GM12878 (cell line): ENCODE data around the gene DGAT2. TPM values are rescaled to one million over a fixed set of nuclear protein-coding genes. Genes with fewer than 3 reads are reported as not detected.

Experiments used
- ATF3 ChIP-seq: IDR thresholded peaks from 2 replicates; pipeline ENCODE4 v1.6.1; 2011; ENCODE audit warnings: low read depth, mild to moderate bottlenecking, low read length, moderate library complexity, borderline replicate concordance; ENCODE audit errors: extremely low read depth
- BRCA1 ChIP-seq: IDR thresholded peaks from 2 replicates; pipeline ENCODE4 v1.6.1; 2011; ENCODE audit warnings: low read depth, low read length, improper control_type of control experiment
- CHD2 ChIP-seq: IDR thresholded peaks from 2 replicates; pipeline ENCODE4 v1.6.1; 2011; ENCODE audit warnings: low read depth, low read length, improper control_type of control experiment, borderline replicate concordance
- ETV6 ChIP-seq, 2 experiments: fragments of 450-650 bp in 1 of 2; IDR thresholded peaks in 1 of 2; conservative IDR thresholded peaks in 1 of 2; 2 replicates each; pipeline ENCODE4 v1.6.1; 2014; ENCODE audit warnings: antibody characterized with exemption in 1 of 2, borderline replicate concordance in 1 of 2, low read depth in 1 of 2, mild to moderate bottlenecking in 1 of 2, moderate library complexity in 1 of 2
- IKZF1 ChIP-seq: fragments of 450-650 bp; conservative IDR thresholded peaks from 2 replicates; pipeline ENCODE4 v1.6.1; 2017; ENCODE audit warnings: antibody characterized with exemption, mild to moderate bottlenecking
- JUND ChIP-seq: IDR thresholded peaks from 2 replicates; pipeline ENCODE4 v1.6.1; 2012; ENCODE audit warnings: low read depth, mild to moderate bottlenecking, low read length, improper control_type of control experiment, moderate library complexity
- KAT2A ChIP-seq: conservative IDR thresholded peaks from 2 replicates; pipeline ENCODE4 v1.6.1; 2011; ENCODE audit warnings: low read depth, low read length; ENCODE audit not compliant: control insufficient read depth
- MEF2A ChIP-seq: IDR thresholded peaks from 2 replicates; pipeline ENCODE4 v1.6.1; 2011; ENCODE audit warnings: low read depth, mild to moderate bottlenecking, low read length, moderate library complexity; ENCODE audit not compliant: insufficient read depth
- NFIC ChIP-seq: IDR thresholded peaks from 2 replicates; pipeline ENCODE4 v1.6.1; 2012; ENCODE audit warnings: low read depth, mild to moderate bottlenecking, inconsistent platforms, low read length, moderate library complexity
- NFXL1 ChIP-seq: fragments of 450-650 bp; IDR thresholded peaks from 2 replicates; pipeline ENCODE4 v1.6.1; 2017; ENCODE audit warnings: antibody characterized with exemption, mild to moderate bottlenecking, borderline replicate concordance
- POU2F2 ChIP-seq: IDR thresholded peaks from 3 replicates; pipeline ENCODE4 v1.6.1; 2011; ENCODE audit warnings: low read depth, mild to moderate bottlenecking, low read length, borderline replicate concordance
- RELB ChIP-seq: fragments of 450-650 bp; IDR thresholded peaks from 2 replicates; pipeline ENCODE4 v1.6.1; 2017; ENCODE audit warnings: low read depth, mild to moderate bottlenecking, moderate library complexity
- SMAD1 ChIP-seq: fragments of 450-650 bp; IDR thresholded peaks from 2 replicates; pipeline ENCODE4 v1.6.1; 2018; ENCODE audit warnings: mild to moderate bottlenecking, low read depth; ENCODE audit not compliant: partially characterized antibody
- SMARCA5 ChIP-seq: fragments of 450-650 bp; IDR thresholded peaks from 2 replicates; pipeline ENCODE4 v1.6.1; 2017; ENCODE audit warnings: mild to moderate bottlenecking
- TCF7 ChIP-seq: IDR thresholded peaks from 2 replicates; pipeline ENCODE4 v1.6.1; 2014; ENCODE audit warnings: antibody characterized with exemption, borderline replicate concordance
- YBX1 ChIP-seq: fragments of 450-650 bp; IDR thresholded peaks from 2 replicates; pipeline ENCODE4 v1.6.1; 2016; ENCODE audit warnings: antibody characterized with exemption
- ZNF207 ChIP-seq: fragments of 450-650 bp; IDR thresholded peaks from 2 replicates; pipeline ENCODE4 v1.6.1; 2014; ENCODE audit warnings: antibody characterized with exemption, mild to moderate bottlenecking, borderline replicate concordance
- ZNF24 ChIP-seq: fragments of 450-650 bp; IDR thresholded peaks from 2 replicates; pipeline ENCODE4 v1.6.1; 2017; ENCODE audit warnings: antibody characterized with exemption, mild to moderate bottlenecking
- ZNF622 ChIP-seq: fragments of 450-650 bp; IDR thresholded peaks from 2 replicates; pipeline ENCODE4 v1.6.1; 2017; ENCODE audit warnings: mild to moderate bottlenecking, inconsistent platforms
- polyA plus RNA-seq, 11 experiments: library from polyadenylated mRNA; depleted of rRNA in 4 of 11; unstranded in 6 of 11; stranded (reverse) in 5 of 11; fragments of >200 nt; fragmentation: Nextera tagmentation in 4 of 11; fragmentation: Illumina TruSeq in 1 of 11; extraction: Ambion mirVana in 4 of 11; extraction: Trizol in 1 of 11; gene quantifications; 1 replicate in 1 of 11; 2 replicates in 10 of 11; pipeline versions ENCODE4 v1.2.1 to v1.2.3, GENCODE V29; 2011 to 2016; ENCODE audit warnings: inconsistent platforms in 2 of 11, missing spikeins in 2 of 11, low read depth in 1 of 11
- total RNA-seq, 4 experiments: library from RNA; depleted of rRNA in 3 of 4; stranded (reverse); fragments of >200 nt in 3 of 4; fragmentation: Illumina TruSeq in 1 of 4; extraction: Trizol in 1 of 4; gene quantifications; 2 replicates each; pipeline versions ENCODE4 v1.2.1 to v1.2.3, GENCODE V29; 2013 to 2021
- TF ChIP-seq, protein P1 (sequence below): fragments of 450-650 bp; formaldehyde crosslinking; IDR thresholded peaks from 2 replicates; pipeline ENCODE4 v1.5.0; 2022; ENCODE audit warnings: mild to moderate bottlenecking, missing genetic modification characterization
- TF ChIP-seq, protein P2 (sequence below): fragments of 150-350 bp; IDR thresholded peaks from 2 replicates; pipeline ENCODE4 v1.6.1; 2016; ENCODE audit warnings: low read depth, low read length

The DGAT2 gene
- total and polyA plus RNA-seq, 10 of the 15 experiments (the other 5 are each of a cell fraction or from before 2014, with no cell fraction given) = 5.1 to 25.9 (median 17.6) TPM

DNA sequence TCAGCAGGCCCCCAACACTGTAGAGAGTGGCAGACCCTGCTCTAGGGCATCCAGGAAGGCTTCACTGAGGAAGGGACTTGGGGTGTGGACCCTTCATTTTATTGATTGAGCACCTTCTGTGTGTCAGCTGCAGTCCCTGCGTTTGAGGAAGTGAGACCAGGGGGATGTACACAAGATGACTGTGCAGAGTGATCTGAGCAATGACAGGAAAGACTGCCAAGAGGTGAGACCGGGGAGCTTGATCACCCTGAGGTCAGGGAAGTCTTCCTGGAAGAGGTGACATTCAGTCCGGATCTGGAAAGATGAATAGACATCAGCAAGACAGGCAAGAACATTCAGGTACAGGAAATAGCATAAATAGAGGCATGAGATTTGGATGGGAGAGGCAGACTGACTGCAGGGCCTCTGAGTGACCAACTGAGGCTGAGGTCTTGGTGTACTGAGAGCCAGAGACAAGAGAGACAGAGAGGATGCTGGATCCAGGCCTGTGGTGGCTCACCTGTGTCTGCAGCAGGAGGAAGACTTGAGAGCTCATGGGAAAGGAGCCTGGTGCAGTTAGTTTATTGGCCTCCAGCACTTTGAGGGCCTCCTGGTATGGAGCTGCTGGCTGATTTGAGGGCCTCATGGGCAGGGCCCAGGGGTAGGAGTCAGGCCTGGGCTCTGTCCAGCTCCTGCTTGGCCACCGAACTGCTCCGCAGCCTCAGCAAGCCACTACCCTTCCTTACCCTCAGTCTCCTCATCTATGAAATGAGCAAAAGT is 5.2 kb downstream of the DGAT2 start (continued):
- TF ChIP-seq, protein P1, sequence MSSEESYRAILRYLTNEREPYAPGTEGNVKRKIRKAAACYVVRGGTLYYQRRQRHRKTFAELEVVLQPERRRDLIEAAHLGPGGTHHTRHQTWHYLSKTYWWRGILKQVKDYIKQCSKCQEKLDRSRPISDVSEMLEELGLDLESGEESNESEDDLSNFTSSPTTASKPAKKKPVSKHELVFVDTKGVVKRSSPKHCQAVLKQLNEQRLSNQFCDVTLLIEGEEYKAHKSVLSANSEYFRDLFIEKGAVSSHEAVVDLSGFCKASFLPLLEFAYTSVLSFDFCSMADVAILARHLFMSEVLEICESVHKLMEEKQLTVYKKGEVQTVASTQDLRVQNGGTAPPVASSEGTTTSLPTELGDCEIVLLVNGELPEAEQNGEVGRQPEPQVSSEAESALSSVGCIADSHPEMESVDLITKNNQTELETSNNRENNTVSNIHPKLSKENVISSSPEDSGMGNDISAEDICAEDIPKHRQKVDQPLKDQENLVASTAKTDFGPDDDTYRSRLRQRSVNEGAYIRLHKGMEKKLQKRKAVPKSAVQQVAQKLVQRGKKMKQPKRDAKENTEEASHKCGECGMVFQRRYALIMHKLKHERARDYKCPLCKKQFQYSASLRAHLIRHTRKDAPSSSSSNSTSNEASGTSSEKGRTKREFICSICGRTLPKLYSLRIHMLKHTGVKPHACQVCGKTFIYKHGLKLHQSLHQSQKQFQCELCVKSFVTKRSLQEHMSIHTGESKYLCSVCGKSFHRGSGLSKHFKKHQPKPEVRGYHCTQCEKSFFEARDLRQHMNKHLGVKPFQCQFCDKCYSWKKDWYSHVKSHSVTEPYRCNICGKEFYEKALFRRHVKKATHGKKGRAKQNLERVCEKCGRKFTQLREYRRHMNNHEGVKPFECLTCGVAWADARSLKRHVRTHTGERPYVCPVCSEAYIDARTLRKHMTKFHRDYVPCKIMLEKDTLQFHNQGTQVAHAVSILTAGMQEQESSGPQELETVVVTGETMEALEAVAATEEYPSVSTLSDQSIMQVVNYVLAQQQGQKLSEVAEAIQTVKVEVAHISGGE (CRISPR knock-in tag) = no peak
- TF ChIP-seq KAT2A = no peak
- peak; percentile 82 for TF ChIP-seq JUND
- TF ChIP-seq ZNF24 = 0 out of 2 replicates have a peak, but pooled peaks have one; percentile 44
- TF ChIP-seq YBX1 = no peak
- TF ChIP-seq, protein P2, sequence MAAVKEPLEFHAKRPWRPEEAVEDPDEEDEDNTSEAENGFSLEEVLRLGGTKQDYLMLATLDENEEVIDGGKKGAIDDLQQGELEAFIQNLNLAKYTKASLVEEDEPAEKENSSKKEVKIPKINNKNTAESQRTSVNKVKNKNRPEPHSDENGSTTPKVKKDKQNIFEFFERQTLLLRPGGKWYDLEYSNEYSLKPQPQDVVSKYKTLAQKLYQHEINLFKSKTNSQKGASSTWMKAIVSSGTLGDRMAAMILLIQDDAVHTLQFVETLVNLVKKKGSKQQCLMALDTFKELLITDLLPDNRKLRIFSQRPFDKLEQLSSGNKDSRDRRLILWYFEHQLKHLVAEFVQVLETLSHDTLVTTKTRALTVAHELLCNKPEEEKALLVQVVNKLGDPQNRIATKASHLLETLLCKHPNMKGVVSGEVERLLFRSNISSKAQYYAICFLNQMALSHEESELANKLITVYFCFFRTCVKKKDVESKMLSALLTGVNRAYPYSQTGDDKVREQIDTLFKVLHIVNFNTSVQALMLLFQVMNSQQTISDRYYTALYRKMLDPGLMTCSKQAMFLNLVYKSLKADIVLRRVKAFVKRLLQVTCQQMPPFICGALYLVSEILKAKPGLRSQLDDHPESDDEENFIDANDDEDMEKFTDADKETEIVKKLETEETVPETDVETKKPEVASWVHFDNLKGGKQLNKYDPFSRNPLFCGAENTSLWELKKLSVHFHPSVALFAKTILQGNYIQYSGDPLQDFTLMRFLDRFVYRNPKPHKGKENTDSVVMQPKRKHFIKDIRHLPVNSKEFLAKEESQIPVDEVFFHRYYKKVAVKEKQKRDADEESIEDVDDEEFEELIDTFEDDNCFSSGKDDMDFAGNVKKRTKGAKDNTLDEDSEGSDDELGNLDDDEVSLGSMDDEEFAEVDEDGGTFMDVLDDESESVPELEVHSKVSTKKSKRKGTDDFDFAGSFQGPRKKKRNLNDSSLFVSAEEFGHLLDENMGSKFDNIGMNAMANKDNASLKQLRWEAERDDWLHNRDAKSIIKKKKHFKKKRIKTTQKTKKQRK = no peak
- TF ChIP-seq TCF7 = no peak
- peak; percentile 79; the same call in 1 of the 2 replicates for TF ChIP-seq CHD2
- TF ChIP-seq MEF2A = no peak
- TF ChIP-seq ZNF622 = no peak
- TF ChIP-seq ZNF207 = peak; percentile 71; the same call in 1 of the 2 replicates
- peak; percentile 100 for TF ChIP-seq SMARCA5
- TF ChIP-seq RELB = peak; percentile 92
- TF ChIP-seq BRCA1 = no peak
- TF ChIP-seq IKZF1 = peak; percentile 96
- no peak for TF ChIP-seq NFXL1
- TF ChIP-seq POU2F2 = no peak; the same call in 2 of the 3 replicates
- TF ChIP-seq ETV6 (conservative IDR thresholded peaks at IDR 0.05 in 1 of 2, IDR thresholded peaks at IDR 0.05 in 1 of 2; ENCODE audit: borderline replicate concordance in 1 of 2, low read depth in 1 of 2) = peak in 1 of 2 experiments; percentile 92; a peak in 2 of 4 replicates
- peak; percentile 91 for TF ChIP-seq NFIC
- no peak for TF ChIP-seq SMAD1
- TF ChIP-seq ATF3 = no peak
